ENCODE data around the gene HSF2. TPM values are rescaled to one million over a fixed set of nuclear protein-coding genes. Genes with fewer than 3 reads are reported as not detected.

The HSF2 gene
- total and polyA plus RNA-seq, 4 donors, result 2.2 to 7.9 (median 6.3) TPM

DNA sequence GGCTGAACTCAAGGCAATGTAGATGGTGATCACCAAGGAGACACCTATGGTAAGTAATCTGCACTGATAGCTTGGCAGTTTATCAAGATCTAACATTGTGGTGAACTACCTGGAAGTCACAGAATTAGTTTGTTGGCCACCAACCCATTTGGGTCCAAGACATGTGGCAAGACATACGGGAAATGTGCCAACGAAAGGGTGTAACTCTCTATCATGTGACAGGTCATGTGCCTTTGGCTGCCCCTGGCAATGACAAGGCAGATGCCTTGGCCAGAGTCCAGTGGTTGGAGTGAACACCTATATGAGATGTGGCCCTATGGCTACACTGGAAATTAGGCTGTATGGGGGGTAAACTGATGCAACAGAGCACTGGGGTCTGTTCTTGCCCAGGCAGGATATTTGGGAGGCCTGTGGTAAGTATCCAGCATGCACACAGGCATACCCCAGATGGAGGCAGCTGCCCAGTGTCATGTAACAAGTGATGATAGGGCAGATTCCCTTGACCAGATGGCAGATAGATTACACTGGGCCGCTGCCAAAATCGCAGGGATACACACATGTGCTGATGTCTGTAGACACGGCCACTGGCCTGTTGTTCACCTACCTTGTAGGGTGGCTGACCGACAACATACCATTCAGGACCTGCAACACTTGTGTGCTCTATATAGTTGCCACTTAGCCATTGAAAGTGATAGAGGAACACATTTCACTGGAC is 35.5 kb upstream of the HSF2 start:
- Histone ChIP-seq H3K4me1 (ENCODE audit: control insufficient read depth in 4 of 4, insufficient read depth in 4 of 4, low read length in 3 of 4) (no peaks in the 10 kb centered on the region), H3K27me3 (ENCODE audit: control insufficient read depth in 4 of 4, insufficient read depth in 4 of 4, low read length in 3 of 4) (peaks cover 0 to 5% (median 0%) of the 10 kb centered on the region in 4 donors), H3K36me3 (ENCODE audit: control insufficient read depth in 4 of 4, insufficient read depth in 3 of 4, low read depth in 1 of 4, low read length in 3 of 4) (no peaks in the 10 kb centered on the region), H3K27ac (ENCODE audit: low read depth in 1 of 2, low read length in 2 of 2) (no peak overlapping the region), H3K9ac (ENCODE audit: low read depth in 1 of 2, low read length in 2 of 2) (no peak overlapping the region), H3K4me3 (ENCODE audit: low read depth in 1 of 3, low read length in 3 of 3) (no peak overlapping the region), H3K9me3 (ENCODE audit: control insufficient read depth in 4 of 4, low read length in 3 of 4) (no peaks in the 10 kb centered on the region)
- TF ChIP-seq EGR1 (IDR thresholded peaks at IDR 0.05; ENCODE audit: low read depth in 2 of 2) (no peak), FOXA2 (IDR thresholded peaks at IDR 0.05) (no peak), YY1 (IDR thresholded peaks at IDR 0.05) (no peak), FOXA1 (IDR thresholded peaks at IDR 0.05) (no peak), RAD21 (IDR thresholded peaks at IDR 0.05) (no peak), HNF4A (conservative IDR thresholded peaks at IDR 0.05) (no peak), RXRA (IDR thresholded peaks at IDR 0.05) (no peak), SP1 (IDR thresholded peaks at IDR 0.05) (no peak)
- TF ChIP-seq, protein P1, sequence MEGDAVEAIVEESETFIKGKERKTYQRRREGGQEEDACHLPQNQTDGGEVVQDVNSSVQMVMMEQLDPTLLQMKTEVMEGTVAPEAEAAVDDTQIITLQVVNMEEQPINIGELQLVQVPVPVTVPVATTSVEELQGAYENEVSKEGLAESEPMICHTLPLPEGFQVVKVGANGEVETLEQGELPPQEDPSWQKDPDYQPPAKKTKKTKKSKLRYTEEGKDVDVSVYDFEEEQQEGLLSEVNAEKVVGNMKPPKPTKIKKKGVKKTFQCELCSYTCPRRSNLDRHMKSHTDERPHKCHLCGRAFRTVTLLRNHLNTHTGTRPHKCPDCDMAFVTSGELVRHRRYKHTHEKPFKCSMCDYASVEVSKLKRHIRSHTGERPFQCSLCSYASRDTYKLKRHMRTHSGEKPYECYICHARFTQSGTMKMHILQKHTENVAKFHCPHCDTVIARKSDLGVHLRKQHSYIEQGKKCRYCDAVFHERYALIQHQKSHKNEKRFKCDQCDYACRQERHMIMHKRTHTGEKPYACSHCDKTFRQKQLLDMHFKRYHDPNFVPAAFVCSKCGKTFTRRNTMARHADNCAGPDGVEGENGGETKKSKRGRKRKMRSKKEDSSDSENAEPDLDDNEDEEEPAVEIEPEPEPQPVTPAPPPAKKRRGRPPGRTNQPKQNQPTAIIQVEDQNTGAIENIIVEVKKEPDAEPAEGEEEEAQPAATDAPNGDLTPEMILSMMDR (IDR thresholded peaks at IDR 0.05; ENCODE audit: low read depth, low read length, missing input control), result no peak
- TF ChIP-seq, protein P2, sequence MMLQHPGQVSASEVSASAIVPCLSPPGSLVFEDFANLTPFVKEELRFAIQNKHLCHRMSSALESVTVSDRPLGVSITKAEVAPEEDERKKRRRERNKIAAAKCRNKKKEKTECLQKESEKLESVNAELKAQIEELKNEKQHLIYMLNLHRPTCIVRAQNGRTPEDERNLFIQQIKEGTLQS (IDR thresholded peaks at IDR 0.05), result no peak
- no peak for DNase-seq (ENCODE audit: low spot score)
- 86% methylated on average over 6 of the region's 6 CpGs for WGBS

DNA sequence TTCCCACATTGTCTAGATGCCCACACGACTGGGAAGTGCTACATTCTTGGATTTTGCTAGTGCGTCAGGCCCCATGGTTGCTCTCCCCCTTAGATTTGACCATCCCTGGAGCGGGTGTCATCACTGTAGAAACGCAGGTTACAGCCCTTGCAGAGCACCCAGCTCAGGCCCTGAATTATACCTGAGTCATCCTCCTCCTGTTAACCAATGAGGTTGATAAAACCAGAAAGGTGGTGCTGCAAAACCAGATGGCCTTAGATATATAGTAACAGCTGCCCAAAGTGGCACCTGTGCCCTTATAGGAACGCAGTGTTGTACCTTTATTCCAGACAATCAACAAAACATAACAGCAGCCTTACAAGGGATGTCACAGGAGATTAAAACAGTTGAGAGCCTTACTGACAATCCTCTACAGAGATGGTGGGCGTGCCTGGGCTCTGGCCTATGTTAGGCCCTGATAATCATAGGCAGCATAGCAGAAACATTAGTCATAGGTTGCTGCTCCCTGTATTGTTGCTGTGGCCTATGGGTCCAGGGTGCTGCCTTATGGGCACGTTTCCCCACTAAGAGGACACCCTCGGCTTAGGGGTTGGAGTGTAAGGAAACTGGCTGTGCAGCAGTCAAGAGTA is 33.6 kb upstream of the HSF2 start:
- no peaks in the 10 kb centered on the region for H3K9me3 ChIP-seq (ENCODE audit: control insufficient read depth in 4 of 4, low read length in 3 of 4)
- no peaks in the 10 kb centered on the region for H3K36me3 ChIP-seq (ENCODE audit: control insufficient read depth in 4 of 4, insufficient read depth in 3 of 4, low read depth in 1 of 4, low read length in 3 of 4)
- DNase-seq (ENCODE audit: low spot score), result no peak
- no peak overlapping the region for H3K9ac ChIP-seq (ENCODE audit: low read depth in 1 of 2, low read length in 2 of 2)
- WGBS, result 86% methylated on average over 8 of the region's 8 CpGs
- TF ChIP-seq, protein P3, sequence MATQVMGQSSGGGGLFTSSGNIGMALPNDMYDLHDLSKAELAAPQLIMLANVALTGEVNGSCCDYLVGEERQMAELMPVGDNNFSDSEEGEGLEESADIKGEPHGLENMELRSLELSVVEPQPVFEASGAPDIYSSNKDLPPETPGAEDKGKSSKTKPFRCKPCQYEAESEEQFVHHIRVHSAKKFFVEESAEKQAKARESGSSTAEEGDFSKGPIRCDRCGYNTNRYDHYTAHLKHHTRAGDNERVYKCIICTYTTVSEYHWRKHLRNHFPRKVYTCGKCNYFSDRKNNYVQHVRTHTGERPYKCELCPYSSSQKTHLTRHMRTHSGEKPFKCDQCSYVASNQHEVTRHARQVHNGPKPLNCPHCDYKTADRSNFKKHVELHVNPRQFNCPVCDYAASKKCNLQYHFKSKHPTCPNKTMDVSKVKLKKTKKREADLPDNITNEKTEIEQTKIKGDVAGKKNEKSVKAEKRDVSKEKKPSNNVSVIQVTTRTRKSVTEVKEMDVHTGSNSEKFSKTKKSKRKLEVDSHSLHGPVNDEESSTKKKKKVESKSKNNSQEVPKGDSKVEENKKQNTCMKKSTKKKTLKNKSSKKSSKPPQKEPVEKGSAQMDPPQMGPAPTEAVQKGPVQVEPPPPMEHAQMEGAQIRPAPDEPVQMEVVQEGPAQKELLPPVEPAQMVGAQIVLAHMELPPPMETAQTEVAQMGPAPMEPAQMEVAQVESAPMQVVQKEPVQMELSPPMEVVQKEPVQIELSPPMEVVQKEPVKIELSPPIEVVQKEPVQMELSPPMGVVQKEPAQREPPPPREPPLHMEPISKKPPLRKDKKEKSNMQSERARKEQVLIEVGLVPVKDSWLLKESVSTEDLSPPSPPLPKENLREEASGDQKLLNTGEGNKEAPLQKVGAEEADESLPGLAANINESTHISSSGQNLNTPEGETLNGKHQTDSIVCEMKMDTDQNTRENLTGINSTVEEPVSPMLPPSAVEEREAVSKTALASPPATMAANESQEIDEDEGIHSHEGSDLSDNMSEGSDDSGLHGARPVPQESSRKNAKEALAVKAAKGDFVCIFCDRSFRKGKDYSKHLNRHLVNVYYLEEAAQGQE (IDR thresholded peaks at IDR 0.05), result no peak
- TF ChIP-seq HNF4A (conservative IDR thresholded peaks at IDR 0.05), result no peak
- TF ChIP-seq, protein P2 (IDR thresholded peaks at IDR 0.05), result no peak
- no peak for TF ChIP-seq FOXA2 (IDR thresholded peaks at IDR 0.05)
- TF ChIP-seq, protein P1 (IDR thresholded peaks at IDR 0.05; ENCODE audit: low read depth, low read length, missing input control), result no peak
- no peak for TF ChIP-seq YY1 (IDR thresholded peaks at IDR 0.05)
- TF ChIP-seq JUND (IDR thresholded peaks at IDR 0.05), result no peak
- TF ChIP-seq RXRA (IDR thresholded peaks at IDR 0.05), result no peak
- TF ChIP-seq, protein P4, sequence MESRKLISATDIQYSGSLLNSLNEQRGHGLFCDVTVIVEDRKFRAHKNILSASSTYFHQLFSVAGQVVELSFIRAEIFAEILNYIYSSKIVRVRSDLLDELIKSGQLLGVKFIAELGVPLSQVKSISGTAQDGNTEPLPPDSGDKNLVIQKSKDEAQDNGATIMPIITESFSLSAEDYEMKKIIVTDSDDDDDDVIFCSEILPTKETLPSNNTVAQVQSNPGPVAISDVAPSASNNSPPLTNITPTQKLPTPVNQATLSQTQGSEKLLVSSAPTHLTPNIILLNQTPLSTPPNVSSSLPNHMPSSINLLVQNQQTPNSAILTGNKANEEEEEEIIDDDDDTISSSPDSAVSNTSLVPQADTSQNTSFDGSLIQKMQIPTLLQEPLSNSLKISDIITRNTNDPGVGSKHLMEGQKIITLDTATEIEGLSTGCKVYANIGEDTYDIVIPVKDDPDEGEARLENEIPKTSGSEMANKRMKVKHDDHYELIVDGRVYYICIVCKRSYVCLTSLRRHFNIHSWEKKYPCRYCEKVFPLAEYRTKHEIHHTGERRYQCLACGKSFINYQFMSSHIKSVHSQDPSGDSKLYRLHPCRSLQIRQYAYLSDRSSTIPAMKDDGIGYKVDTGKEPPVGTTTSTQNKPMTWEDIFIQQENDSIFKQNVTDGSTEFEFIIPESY (IDR thresholded peaks at IDR 0.05), result no peak
- no peak for TF ChIP-seq FOXA1 (IDR thresholded peaks at IDR 0.05)
- TF ChIP-seq TAF1 (conservative IDR thresholded peaks at IDR 0.05), result no peak
- TF ChIP-seq SP1 (IDR thresholded peaks at IDR 0.05), result no peak
- H3K27ac ChIP-seq (ENCODE audit: low read depth in 1 of 2, low read length in 2 of 2), result no peak overlapping the region
- no peak overlapping the region for H3K4me3 ChIP-seq (ENCODE audit: low read depth in 1 of 3, low read length in 3 of 3)
- peaks cover 0 to 5% (median 0%) of the 10 kb centered on the region in 4 donors for H3K27me3 ChIP-seq (ENCODE audit: control insufficient read depth in 4 of 4, insufficient read depth in 4 of 4, low read length in 3 of 4)
- no peaks in the 10 kb centered on the region for H3K4me1 ChIP-seq (ENCODE audit: control insufficient read depth in 4 of 4, insufficient read depth in 4 of 4, low read length in 3 of 4)

Data from liver (tissue), 9 donors.